ENCODE results near the gene CSF3.

The CSF3 gene

DNA sequence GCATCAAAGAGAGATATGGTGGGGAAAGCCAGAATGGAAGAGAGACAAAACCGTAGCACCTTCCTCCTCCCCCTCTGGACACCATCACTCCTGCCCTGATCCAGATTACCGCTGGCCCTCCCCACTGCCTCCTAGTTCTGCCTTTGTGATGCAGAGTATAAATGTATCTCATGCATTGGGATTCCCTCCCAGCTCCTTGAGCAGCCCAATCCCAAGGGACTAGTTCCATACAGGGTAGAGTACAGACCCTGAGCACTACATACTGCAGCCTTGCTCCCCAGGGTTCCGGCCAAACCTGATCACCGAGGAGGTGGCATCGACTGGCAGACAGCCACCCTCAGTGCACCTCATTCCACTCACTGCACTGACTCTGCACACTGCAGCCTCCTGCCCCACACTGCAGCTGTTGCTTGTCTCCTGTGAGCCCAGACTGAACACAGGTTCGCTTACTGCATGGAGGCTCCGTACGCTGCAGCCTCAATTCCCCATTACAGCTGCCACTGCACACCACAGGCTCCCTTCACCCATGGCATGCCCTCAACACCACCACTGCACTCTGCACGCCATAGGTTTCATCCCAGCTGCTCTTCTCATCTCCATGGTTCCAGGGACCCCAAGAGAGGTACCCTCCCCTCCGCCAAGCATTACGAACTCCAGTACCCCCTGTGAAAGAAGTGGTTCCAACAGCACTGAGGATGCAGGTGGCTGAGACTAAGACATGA is 45.8 kb downstream of the CSF3 start:
- TF ChIP-seq ZFX (IDR thresholded peaks at IDR 0.05) = no peak
- TF ChIP-seq, protein P1, sequence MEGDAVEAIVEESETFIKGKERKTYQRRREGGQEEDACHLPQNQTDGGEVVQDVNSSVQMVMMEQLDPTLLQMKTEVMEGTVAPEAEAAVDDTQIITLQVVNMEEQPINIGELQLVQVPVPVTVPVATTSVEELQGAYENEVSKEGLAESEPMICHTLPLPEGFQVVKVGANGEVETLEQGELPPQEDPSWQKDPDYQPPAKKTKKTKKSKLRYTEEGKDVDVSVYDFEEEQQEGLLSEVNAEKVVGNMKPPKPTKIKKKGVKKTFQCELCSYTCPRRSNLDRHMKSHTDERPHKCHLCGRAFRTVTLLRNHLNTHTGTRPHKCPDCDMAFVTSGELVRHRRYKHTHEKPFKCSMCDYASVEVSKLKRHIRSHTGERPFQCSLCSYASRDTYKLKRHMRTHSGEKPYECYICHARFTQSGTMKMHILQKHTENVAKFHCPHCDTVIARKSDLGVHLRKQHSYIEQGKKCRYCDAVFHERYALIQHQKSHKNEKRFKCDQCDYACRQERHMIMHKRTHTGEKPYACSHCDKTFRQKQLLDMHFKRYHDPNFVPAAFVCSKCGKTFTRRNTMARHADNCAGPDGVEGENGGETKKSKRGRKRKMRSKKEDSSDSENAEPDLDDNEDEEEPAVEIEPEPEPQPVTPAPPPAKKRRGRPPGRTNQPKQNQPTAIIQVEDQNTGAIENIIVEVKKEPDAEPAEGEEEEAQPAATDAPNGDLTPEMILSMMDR (conservative IDR thresholded peaks at IDR 0.05) = no peak
- no peak overlapping the region for H3K27ac ChIP-seq

DNA sequence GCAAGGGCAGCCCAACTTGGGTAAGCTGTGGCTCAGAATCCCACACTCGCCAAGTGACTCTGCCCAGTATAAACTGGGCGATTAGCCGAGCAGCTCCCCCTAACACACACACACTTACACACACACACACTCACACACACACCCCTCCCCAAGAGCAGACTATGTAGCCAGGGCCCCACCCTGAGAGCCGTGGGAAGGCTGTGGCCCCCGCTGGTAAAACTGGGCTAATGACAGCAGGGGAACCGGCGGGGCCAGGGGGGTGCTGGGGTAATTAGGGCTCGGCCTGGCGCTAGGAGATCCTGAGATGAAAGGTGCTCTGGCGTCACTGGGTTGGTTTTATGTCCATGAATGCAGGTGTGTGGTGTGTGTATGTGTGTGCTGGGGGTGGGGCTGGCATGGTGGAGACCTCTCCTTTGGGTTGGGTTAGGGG is 46.4 kb downstream of the CSF3 start:
- TF ChIP-seq, protein P1 (conservative IDR thresholded peaks at IDR 0.05) = no peak
- no peak for TF ChIP-seq ZFX (IDR thresholded peaks at IDR 0.05)
- H3K27ac ChIP-seq = no peak overlapping the region

DNA sequence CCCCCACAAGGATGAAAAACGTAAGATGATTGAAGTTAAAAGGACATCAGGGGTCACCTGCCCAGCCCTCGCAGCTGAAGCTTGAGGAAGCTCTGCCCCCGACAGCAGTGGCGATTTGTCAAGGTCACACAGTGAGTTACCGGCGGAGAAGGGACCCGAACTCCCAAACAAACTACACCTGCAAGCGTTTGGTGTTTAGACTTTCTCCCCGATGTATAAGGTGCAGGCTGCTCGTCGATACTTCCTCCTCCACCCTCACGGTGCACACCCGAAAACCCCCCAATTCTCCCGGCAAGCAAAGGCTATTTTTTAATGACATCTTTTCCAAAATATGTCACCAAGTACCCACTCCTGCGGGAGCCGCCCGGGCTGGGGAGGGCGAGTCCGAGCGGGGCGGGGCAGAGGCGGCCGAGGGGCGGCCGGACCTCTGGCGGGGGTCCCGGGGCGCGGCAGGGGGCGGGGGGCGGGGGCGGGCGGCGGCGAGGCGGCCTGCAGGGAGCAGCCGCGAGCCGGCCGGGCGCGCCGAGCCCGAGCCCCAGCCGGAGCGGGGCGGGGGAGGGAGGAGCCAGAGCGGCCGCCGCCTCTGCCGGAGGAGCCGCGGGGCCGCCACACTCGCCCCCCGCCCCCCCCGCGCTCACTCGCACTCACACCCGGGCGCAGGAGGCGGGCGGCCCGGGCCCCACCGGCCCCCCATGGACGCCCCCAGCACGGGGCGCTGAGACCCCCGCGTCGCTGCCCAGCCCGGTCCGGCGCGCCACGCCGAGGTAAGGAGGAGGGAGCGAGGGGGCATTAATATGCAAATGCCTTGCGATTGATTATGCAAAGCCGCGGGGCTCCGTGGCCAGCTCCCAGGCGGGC is 47.3 kb downstream of the CSF3 start, which contains the start of gene THRA:
Gene THRA, plus strand, starts transcription at position 637 of the 858 bp plus-strand sequence. CDS start 11,524 bp downstream, outside the sequence.
- TF ChIP-seq, protein P1 (conservative IDR thresholded peaks at IDR 0.05) = peak; percentile 72
- no peak for TF ChIP-seq ZFX (IDR thresholded peaks at IDR 0.05)
- peak within 1 kb of the TSS; percentile 85 for H3K27ac ChIP-seq

DNA sequence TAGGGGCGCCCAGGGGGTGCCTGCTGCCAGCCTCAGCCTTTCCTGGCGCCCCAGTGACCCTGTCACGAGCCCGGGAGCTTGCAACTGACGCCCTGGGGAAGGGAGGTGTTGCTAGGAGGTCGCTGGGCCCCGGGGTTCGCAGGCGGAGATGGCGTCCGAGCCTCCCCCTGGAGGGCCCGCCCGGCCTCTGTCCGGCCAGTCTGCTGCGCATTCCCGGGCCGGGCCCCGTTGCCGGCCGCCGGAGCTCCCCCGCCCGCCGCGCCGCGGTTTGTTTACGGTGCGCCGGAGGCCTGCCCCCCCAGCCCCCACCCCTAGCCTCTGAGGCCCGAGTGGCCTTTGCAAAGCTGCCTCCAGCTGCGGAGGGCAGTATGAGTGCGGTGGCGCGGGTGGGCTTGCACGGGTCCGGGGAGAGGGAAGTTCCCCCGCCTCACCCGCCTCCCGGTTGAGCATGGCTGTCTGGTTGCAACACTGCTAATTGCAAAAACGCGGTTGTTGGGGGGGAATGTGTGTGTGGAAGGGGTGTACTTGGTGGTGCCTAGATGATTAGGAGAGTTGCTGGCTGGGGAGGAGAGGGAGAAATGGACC is 48.0 kb downstream of the CSF3 start:
- H3K27ac ChIP-seq = peak overlapping the region; percentile 85
- TF ChIP-seq, protein P1 (conservative IDR thresholded peaks at IDR 0.05) = no peak
- TF ChIP-seq ZFX (IDR thresholded peaks at IDR 0.05) = peak; percentile 55; the same call in 1 of the 2 replicates

DNA sequence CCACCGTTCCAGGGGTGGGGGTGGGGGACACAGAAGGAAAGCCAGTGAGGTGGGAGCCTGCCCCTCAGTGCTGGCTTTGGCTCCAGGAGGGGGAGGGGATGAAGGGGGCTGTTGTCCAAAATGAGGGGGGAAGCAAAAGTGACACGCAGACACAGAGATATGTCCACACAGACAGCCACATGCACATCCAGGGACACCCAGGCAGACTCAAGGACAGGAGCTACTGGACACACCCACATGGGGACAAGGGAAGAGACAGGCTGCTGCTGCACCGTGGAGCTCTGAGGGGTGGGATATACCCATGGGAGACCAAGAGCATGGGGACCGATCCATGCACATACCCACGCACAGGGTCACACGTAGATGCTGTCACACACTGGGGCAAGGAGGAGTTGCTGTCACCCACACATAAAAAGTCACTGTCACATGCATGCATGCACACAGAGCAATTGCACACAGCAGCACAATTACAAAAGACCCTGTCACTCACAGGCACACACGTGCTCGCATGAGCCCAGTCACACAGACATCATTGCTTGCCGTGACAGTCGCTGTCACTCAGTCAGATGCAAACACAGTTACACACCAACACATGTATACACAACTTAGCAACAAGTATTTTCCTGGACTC is 48.8 kb downstream of the CSF3 start:
- H3K27ac ChIP-seq = peak overlapping the region; percentile 85
- no peak for TF ChIP-seq ZFX (IDR thresholded peaks at IDR 0.05)
- TF ChIP-seq, protein P1 (conservative IDR thresholded peaks at IDR 0.05) = no peak

DNA sequence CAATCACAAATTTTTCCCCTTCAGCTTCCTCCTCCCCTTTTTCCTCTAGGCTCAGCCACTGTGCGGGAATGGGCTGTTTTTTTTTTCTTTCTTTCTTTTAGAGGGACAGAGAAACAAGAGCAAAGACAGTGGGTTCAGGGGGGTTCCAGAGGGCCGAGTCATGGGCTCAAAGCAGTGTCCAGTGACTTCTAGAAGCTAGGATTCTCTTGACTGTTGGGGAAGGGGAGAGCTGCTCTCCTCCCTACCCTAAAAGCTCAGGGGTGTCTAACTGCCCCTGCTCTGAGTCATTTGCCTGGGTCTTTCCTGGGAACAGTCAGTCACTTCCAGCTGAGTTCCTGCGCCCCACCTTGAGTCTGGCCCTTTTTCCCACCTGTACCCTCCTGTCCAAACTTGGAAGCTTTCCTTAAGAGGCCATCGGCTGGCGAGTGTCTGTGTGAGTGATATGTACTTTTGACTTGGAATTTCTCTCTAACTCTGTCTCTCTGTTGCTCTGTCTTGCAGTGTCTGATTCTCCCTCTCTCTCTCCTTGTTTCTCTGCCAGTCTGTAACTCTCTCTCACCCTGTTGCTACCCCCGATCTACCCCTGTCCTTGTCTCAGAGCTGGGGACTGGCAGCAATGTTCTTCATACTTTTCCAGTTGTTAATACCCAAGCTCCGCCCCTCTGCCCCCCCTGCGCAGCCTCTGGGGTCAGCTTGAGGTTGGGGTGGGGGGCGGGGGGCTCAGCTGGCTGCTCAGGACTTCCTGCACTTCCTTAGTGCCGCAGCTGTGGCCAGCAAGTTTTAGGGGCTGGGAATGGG is 49.9 kb downstream of the CSF3 start:
- no peak for TF ChIP-seq ZFX (IDR thresholded peaks at IDR 0.05)
- TF ChIP-seq, protein P1 (conservative IDR thresholded peaks at IDR 0.05) = no peak
- H3K27ac ChIP-seq = no peak overlapping the region
